GM19043 (cell line): ENCODE results near the gene TDRD9.

Experiments
- ATAC-seq: cut with Tn5 transposase; IDR thresholded peaks from one replicate; pipeline ENCODE4 v1.9.1; 2021; ENCODE audit warnings: low read depth; ENCODE audit not compliant: unreplicated experiment

Gene TDRD9

DNA sequence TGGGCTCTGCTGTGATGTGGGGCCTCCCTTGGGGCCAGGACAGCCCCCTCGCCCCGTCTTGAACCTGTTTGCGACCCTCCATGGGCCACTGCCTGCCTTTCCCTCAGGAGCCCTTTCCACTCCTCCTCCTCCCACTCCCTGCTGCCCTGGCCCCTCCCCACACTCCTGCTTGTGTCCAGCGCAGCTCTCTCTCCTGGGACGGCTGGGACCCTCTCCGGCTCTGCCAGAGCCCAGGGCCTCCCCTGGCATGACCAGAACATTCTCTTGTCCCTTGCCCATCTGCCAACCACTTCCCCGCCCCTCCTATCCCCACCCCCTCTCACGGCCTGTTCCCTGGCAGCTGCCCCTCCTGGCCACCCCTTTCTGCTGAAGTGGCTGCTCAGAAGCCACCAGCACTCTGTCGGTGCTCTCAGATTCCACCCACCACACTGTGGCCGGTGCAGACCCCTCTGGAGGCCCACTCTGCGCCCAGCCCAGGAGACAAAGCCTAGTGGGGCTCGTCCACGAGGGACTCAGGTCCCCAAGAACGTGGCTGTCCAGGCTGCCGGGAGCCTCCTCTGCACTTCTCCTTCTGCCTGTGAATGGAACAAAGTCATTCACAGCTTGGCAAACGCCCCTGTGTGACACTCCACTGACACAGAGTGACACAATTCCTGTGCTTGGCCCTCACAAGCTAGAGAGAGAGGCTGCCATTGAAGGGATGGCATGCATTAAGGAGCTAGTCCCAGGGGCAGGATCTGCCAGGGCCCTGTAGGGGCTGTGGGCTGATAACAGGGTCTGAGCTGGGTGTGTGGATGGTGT lies 158.6 kb downstream of the TDRD9 start:
- no peak for ATAC-seq

DNA sequence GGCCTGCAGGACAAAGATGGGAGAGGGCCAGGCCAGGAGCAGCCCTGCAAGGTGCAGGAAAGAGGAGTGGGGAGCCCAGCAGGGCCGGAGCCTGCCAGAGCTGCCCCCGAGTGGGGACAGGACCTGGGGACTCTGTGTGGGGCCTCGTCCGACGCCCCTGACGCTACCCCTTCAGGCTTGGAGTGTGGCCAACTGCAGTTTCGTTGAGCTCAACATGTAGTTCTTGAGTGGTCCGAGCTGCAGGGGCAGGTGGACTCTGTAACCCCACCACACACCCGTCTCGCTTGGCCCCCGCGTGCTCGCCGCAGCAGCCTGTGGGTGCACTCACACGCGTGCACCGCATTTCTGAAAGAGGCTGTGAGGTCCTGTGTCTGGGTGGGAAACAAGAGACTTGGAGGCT lies 159.2 kb downstream of the TDRD9 start:
- no peak for ATAC-seq

DNA sequence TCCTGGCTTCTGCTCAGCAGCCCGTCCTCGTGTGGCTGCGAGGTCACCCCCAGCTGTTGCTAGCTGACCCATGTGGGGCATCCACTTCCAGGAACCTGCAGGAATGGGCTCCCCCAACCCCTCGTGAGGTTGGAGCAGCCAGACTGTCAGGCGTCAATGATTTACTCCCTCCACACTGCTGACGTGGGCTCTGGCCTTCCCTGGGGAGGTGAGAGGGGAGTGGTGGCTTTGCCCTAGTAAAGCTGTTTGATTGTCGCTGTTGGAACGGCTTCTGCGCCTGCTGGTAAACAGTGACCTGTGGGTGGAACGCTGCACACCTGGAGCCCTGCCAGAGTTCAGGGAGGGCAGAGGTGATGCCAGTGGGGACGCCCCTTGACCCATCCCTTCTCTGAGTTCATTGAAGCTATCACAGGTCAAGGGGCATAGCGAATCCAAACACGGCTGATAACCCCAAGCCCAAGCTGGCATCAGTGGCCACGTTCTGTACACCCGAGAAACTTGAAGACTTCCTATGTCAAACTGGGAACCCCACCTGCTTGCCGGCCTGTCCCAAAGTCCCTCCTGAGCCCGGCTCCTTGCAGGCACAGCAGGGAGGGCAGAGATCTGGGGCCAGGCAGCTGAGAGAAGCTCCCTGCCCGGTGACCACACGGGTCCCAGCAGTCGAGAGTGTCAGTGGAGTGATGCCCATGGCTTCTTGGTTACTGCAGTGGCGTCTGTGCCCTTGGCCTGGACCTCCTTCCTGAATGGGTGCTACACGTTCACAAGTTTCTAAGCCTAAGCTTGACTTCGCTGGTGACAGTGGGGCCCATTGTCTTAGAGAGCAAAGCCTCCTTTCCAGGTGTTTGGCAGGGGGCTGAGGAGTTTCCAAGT lies 160.0 kb downstream of the TDRD9 start:
- no peak for ATAC-seq

DNA sequence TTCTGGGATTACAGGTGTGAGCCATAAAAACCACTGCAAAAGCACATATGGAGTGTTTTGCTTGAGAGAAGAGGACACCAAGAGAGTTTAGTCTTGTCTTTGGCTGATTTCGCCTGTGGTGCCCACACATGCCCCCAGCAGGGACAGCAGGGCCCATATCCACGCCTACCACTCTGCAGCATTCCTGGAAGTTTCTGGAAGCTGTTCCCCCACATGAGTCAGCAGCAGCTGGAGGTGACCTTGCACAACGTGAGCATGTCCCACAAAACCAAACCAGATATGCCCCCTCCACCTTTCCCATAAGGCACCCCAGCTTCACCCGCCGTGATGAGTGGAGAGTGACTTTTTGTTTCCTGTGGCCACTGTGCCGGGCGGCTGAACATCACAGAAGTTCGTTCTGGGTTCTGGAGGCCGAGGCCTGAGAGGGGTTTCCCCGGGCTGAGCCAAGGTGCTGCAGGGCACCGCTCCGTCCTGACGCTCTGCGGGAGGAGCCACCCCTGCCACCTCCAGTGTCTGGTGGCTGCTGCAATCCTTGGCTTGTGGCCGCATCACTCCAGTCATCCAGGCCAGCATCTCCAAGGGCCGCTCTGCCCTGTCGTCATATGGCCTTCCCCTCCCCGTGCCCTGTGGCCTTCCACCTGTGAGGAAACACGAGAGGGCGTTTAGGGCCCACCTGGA lies 162.0 kb downstream of the TDRD9 start:
- no peak for ATAC-seq

DNA sequence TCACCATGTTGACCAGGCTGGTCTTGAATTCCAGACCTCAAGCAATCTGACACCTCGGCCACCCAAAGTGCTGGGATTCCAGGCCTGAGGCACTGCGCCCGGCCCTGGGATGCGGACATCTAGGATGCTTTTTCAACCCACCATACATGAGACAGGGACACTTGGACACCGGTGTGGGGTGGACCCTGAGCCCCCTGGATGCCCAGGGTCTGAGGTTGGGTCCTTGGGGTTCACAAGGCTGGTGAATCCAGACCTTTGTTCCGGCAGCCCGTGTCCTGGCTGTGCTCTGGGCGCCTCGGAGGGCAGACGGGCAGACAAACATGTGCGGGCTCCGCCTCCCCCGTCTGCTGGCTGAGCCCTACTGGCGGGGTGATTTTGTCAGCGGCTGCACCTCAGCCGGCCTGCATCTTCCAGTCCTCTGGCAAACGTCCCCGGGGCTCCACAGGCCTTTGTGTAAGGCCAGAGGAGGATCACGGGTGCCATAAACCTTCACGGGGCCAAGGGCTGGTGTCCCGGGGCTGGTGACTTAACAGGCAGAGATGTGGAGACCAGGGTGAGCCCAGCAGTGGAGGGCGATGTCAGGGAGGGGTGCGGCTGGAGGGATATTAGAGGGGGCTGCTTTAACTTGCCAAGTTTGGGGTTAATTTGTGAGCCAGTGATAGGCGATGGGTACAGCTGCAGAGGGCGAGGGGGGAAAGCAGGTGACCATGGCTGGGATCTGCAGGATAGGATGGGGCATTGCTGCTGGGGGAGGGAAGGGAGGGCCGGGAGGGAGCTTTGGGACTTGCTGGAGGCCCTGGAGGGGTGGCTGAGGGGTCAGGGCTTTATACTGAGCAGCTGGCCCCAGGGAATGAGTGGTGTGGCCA lies 163.0 kb downstream of the TDRD9 start:
- no peak for ATAC-seq

DNA sequence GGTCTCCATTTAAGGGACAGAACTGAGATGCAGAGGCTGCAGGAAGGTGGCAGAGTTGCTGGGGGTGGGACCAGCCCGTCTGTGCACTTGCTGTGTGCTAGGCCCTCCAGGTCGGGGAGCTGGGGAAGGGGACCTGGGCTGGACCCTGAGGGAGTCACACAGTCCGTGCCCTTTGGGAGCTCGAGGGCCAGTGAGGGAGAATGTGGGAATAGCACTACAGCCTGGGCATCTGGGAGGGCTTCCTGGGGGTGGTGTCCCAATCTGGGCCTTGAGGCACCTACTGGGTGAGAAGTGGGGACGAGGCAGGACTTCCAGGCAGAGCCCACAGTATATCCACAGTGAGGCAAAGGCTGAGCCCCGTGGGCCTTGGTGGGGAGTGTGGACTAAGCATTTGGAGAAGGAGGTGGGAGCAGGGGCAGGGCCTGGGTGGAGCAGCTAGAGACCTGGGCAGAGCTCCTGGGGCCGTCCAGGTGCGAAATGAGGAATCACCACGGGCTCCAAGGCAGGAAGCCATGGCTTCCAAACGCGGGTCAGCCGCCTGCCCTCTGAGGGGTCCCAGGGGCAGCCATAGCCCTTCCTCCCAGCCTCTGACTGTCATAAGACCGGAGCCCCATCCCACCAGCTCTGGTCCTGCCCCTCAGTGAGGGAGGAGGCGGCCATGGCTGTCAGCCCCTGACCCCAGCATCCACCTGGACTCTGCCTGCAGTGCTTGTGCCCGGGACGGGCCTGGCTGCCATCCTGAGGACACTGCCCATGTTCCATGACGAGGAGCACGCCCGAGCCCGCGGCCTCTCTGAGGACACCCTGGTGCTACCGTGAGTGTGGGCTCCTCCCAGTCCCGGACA lies 163.9 kb downstream of the TDRD9 start:
- no peak for ATAC-seq

DNA sequence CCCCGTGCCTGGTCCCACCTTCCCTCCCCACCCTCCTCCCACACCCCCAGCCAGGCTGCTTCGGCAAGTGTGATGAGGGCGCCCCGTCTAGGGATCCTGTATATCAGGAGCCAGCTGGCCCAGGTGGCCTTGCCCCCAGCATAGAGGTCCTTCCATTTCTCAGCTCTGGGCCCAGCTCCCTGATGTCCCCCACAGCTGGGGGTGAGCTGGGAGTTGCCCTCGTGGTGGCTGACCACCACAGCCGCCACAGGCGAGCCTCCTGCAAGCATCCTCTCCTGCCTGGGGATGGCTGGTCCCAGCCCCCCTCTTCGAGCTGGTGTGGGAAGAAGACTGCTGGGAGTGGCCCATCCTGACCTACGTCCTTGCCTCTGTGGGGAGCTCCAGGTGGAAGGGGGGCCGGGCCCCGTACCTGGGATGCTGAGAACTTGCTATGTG lies 164.7 kb downstream of the TDRD9 start:
- ATAC-seq: no peak

DNA sequence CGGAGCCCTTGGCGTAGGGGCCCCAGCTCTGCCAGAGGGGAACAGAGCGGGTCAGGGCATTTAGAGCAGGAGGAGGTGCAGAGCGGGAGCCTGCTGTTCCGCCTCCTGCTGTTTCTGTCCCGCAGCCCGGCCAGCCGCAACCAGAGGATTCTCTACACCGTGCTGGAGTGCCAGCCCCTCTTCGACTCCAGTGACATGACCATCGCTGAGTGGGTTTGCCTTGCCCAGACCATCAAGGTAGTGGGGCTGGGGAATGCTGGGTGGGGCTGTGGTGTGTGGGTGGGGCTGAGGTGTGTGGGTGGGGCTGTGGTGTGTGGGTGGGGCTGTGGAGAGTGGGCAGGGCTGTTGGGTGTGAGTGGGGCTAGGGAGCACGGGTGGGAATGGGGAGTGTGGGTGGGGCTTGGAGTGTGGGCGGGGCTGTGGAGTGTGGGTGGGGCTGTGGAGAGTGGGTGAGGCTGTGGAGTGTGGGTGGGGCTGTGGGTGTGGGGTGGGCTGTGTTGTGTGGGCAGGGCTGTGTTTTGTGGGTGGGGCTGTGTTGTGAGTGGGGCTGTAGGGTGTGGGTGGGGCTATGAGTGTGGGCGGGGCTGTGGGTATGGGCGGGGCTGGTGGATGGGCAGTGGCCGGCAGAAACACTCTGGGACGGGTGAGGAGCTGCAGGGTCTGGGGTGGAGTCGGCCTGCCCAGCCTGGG lies 165.3 kb downstream of the TDRD9 start:
- no peak for ATAC-seq

DNA sequence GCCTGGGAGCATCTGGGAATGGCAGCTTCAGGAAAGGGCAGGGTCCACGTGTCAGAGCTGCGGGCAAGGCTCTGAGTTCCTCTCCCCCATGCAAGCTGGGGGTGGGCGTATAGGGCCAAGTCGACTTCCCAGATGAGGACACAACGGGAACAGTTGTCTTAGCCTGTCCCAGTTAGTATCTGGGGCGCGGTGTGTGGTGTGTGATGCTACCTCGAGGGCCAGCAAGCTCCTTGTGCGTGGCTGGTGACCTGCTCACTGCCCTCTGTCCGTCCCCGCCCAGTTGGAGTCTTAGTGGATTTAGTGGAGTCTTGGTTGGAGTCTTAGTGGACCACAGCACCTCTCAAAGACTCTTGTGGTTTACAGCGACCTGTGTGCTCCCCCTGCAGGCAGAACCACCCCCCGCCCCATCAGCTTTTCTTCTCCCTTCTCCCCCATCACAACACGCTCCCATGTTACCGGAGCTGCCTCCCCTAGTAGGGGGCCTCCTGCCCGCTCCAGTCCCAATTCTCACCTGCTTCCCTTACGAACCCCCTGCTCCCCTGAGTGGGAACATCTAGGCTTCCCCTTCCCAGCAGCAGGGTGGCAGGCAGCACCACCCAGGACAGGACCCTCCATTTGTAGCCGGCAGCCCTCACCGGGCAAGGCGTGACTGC lies 165.9 kb downstream of the TDRD9 start:
- no peak for ATAC-seq

DNA sequence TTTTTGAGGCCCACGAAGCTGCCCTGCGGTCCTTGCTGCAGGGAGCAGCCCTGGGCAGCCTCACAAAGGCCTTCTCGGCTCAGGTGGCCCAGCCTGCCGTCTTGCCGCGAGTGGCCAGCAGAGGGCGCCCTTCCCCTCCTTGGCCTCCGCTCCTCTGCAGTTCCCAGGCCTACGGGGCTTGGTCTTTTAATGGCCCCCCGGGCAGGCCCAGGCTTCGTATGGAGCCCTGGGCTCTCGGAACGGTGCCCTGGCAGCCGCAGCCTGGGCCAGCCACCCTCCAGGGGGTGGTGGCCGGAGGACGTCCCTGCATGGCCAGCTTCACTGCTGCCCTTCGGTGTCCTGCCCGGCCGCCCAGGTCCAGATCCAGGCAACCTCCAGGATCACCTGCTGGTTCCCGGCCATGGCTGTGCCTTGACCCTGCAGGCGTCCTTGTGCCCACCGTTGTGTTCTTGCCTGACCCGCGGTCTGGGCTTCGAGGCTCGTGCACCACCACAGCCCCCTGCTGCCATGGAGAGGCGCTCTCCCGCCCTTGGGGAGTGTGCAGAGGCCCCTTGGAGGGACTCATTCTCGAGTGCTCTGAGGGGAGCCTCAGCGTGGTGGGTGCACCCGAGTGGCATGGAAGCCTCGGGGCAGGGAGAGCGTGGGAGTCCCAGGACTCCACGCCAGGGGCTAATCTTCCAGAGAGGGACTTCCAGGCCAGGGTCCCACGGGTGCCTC lies 166.6 kb downstream of the TDRD9 start:
- ATAC-seq: no peak

DNA sequence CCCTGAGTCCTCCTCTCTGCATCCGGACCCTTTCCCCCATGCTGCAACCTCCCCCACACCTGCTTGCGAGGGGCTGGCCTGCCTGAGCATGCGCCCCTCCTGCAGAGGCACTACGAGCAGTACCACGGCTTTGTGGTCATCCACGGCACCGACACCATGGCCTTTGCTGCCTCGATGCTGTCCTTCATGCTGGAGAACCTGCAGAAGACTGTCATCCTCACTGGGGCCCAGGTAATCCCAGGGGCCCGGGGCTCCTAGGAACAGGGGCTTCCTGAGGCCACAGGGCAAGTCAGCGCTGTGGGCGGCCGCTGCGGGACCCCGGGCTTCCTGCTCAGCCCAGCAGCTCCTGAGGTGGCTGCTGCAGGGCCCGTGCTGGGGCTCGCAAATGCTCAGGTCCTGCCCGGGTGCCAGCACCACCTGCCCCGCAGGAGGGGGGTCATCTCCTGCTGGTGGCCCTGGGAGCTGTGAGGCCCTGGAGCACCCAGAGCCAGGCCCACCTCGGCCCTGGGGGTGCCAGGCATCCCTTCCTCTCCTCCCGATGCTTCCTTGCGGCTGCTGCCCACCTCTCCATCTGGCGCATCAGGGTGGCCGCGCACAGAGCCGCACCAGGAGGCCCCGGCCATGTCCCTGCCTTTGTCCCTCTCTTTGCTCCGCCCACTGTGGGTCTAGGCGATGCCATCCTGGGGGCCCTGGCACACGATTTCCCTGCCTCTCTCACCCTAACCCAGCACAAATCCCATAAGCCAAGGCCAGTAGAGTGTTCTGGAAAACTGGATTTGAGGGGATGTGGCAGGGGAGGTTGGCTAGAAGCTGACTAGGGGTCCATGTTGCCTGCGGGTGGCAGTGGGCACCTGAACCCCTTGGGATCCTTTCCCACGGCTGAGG lies 167.4 kb downstream of the TDRD9 start:
- ATAC-seq: no peak

DNA sequence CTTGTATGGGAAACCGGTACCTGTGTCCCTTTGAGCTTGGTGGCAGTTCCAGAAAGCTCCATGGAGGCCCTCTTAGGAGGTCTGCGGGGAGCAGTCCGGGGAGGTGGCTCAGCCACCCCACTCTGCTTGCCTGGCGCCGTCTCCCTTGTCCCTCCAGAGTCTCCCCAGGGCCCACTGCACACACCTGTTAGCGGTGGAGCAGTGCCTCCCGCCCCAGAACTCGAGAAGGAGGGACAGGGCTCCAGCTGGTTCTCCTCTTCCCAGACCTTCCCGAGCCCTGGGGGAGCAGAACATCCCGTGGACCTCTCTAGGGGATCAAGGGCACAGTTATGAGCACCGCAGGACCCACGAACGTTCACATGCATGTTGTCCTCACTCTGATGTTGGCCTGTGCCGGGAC lies 168.1 kb downstream of the TDRD9 start:
- no peak for ATAC-seq

DNA sequence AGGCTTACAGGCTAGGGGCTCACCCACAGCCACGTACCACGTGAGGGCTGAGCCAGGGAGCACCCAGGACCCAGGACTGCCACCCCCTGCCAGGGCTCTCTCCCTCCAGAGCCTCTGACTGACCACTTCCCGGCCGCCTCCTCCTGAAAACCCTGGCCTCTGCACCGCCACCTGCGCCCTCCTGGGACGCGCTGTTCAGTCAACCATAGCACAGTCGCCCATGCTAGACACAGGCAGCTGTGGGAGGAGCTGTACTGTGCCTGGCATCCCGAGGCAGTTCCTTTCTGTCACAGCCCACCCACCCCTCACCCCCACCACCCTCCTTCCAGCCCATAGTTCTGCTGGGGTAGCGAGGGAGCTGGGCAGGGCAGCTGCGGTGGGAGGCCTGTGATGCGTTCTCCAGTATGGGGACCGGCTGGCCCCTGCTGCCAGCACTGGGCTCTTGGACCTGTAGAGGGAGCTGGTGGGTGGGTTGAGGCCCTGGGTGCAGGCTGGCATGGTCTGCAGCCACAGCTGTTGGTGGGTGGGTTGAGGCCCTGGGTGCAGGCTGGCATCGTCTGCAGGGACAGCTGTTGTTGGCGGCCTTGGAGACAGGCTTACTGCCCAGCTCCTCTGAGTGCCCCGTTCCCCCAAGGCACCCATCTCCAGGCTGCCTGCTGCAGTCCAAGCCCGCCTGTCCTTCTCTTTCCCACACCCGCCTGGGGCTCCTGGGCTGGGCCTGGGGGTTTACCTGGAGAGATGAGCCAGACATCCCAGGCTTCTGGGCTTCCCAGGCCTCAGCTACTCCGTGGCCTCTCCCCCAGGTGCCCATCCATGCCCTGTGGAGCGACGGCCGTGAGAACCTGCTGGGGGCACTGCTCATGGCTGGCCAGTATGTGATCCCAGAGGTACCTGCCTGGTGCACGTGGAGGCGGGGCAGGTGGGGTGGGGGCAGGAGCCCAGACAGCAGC lies 168.8 kb downstream of the TDRD9 start:
- ATAC-seq: no peak

DNA sequence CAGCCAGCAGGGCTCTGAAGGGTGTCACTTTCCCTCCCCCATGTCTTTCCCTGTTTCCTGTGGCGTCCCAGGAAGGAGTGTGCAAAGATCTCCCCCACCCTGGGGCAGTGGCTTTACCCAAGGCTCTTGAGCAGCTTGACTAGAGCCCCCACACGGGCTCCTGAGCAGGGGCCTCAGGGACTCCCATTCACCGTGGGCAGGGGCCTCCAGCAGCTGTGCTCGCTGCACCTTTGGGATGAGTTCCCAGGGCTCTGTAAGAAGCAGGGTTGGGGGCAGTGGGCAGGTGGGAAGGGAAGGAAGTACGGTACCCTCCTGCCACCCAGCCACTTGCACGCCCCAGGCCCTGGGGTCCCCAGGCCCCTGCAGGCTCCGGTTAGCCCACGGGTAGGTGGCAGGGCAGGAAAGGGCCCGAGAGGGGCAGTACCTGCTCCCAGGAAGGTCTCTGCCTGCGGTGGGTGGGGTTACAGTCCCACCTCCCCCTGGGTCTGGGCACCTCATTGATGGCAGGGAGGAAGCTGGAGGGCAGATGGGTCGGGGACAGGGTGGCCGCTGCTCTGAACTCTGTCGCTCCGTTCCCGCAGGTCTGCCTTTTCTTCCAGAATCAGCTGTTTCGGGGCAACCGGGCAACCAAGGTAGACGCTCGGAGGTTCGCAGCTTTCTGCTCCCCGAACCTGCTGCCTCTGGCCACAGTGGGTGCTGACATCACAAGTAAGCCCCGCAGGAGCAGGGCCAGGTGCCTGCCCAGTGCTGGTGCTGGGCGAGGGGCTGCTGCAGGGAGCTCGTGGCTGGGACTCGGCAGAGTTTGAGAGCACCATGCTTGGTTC lies 170.2 kb downstream of the TDRD9 start:
- no peak for ATAC-seq
